Kidney (tissue), 14 donors: ENCODE data around the gene C10orf90. TPM values are rescaled to one million over a fixed set of nuclear protein-coding genes. Genes with fewer than 3 reads are reported as not detected.

Experiments
- DNase-seq, 5 donors: peaks; one replicate each; pipeline ENCODE4 v3.0.0-alpha.2; 2013 to 2020
- FAIRE-seq: peaks from 2 replicates; lab custom pipeline; 2012; peaks lifted over from hg19 to GRCh38; lab: Jason Lieb, UNC
- H3K27ac ChIP-seq, 2 donors: one replicate each; pipeline ENCODE4 v1.7.0; 2013; ENCODE audit warnings: low read depth in 2 of 2, low read length in 2 of 2, inconsistent platforms in 1 of 2
- H3K27me3 ChIP-seq: one replicate; pipeline ENCODE4 v1.7.1; 2013; ENCODE audit warnings: low read length, inconsistent platforms; ENCODE audit not compliant: control insufficient read depth, insufficient read depth
- H3K36me3 ChIP-seq, 3 donors: one replicate each; pipeline versions ENCODE4 v1.7.0 to v1.7.1; 2013; ENCODE audit warnings: low read length in 3 of 3, control low read depth in 1 of 3, inconsistent platforms in 1 of 3; ENCODE audit not compliant: insufficient read depth in 3 of 3, control insufficient read depth in 2 of 3
- H3K4me1 ChIP-seq, 3 donors: one replicate each; pipeline versions ENCODE4 v1.7.0 to v1.7.1; 2013; ENCODE audit warnings: low read length in 3 of 3, inconsistent platforms in 1 of 3, low read depth in 1 of 3; ENCODE audit not compliant: control insufficient read depth in 2 of 3, insufficient read depth in 2 of 3
- H3K4me3 ChIP-seq, 3 donors: one replicate each; pipeline versions ENCODE4 v1.7.0 to v1.8.1; 2013; ENCODE audit warnings: low read length in 3 of 3, control low read depth in 1 of 3, inconsistent platforms in 1 of 3
- H3K9ac ChIP-seq, 3 donors: one replicate each; pipeline versions ENCODE4 v1.7.0 to v1.7.1; 2013; ENCODE audit warnings: low read length in 3 of 3, control low read depth in 1 of 3, inconsistent platforms in 1 of 3
- H3K9me3 ChIP-seq, 3 donors: one replicate each; pipeline versions ENCODE4 v1.7.0 to v1.7.1; 2013; ENCODE audit warnings: low read length in 3 of 3, control low read depth in 1 of 3, inconsistent platforms in 1 of 3; ENCODE audit not compliant: control insufficient read depth in 2 of 3, insufficient read depth in 1 of 3
- CTCF ChIP-seq: IDR thresholded peaks from 3 replicates; pipeline ENCODE4 v1.5.1; 2012; ENCODE audit warnings: mild to moderate bottlenecking, moderate library complexity, borderline replicate concordance; ENCODE audit not compliant: insufficient read depth; ENCODE audit errors: extremely low read depth
- intact Hi-C: fragments of 100-400 bp; cut with DNase I; formaldehyde crosslinking; loops from one replicate; pipeline ENCODE4 v1.11.1; 2022
- polyA plus RNA-seq: library from polyadenylated mRNA; stranded (reverse); fragments of 350-450 nt; fragmentation: Illumina TruSeq; extraction: RNeasy Lipid Tissue Mini Kit (QIAGEN cat#74804); gene quantifications from one replicate; pipeline ENCODE4 v1.2.3, GENCODE V29; 2014; ENCODE audit warnings: low read depth, low replicate concordance; ENCODE audit not compliant: insufficient read depth
- total RNA-seq: library from RNA; stranded (reverse); fragmentation: NEBNext Ultra II Directional; extraction: Animal tissue kit (Norgen Biotek cat#: 25700); gene quantifications from one replicate; pipeline ENCODE4 v1.2.1, GENCODE V29; 2021
- donor health status: control.
- donor health status: control.
- donor health status: control.
- donor health status: control.
- donor health status: control.
- donor health status: DM: yes; HTN: yes; CAD: no.
- donor health status: Normal renal cell carcinoma (clear cell type).

The C10orf90 gene
- total and polyA plus RNA-seq, 2 donors from 2014 or later, result 0.30 TPM; not detected in 1

- no peak for TF ChIP-seq CTCF
- Histone ChIP-seq H3K27me3 (no peaks in the 10 kb centered on the region), H3K9me3 (no peaks in the 10 kb centered on the region), H3K9ac (no peak overlapping the region), H3K4me1 (no peaks in the 10 kb centered on the region), H3K36me3 (no peaks in the 10 kb centered on the region), H3K4me3 (no peak overlapping the region), H3K27ac (no peak overlapping the region)
- intact Hi-C loops, result no loop called here
- DNase-seq (no peak), FAIRE-seq (no peak)
Measured at GRCh38 chr10:126570621-126571602, 99.6 kb downstream of the C10orf90 start.

GRCh38 chr10:126570245-126570570, 100.3 kb downstream of the C10orf90 start:
- Histone ChIP-seq H3K4me1 (no peaks in the 10 kb centered on the region), H3K27ac (no peak overlapping the region), H3K9ac (no peak overlapping the region), H3K9me3 (no peaks in the 10 kb centered on the region), H3K27me3 (no peaks in the 10 kb centered on the region), H3K36me3 (no peaks in the 10 kb centered on the region), H3K4me3 (no peak overlapping the region)
- no peak for TF ChIP-seq CTCF
- FAIRE-seq (no peak), DNase-seq (no peak)
- intact Hi-C loops, result no loop called here

- no peak for TF ChIP-seq CTCF
- no peak overlapping the region for H3K9ac ChIP-seq
- no peaks in the 10 kb centered on the region for H3K36me3 ChIP-seq
- H3K4me1 ChIP-seq, result no peaks in the 10 kb centered on the region
- H3K4me3 ChIP-seq, result no peak overlapping the region
- intact Hi-C loops, result no loop called here
- FAIRE-seq (no peak), DNase-seq (peak in 2 of 5 donors; percentile 33 to 39)
- no peak overlapping the region for H3K27ac ChIP-seq
- H3K27me3 ChIP-seq, result no peaks in the 10 kb centered on the region
- no peaks in the 10 kb centered on the region for H3K9me3 ChIP-seq
Measured at GRCh38 chr10:126569513-126570244, 100.8 kb downstream of the C10orf90 start.
